ENCODE data around the gene OR51D1. TPM values are rescaled to one million over a fixed set of nuclear protein-coding genes. Genes with fewer than 3 reads are reported as not detected.

Gene OR51D1
- total and polyA plus RNA-seq, 9 of the 15 experiments (the other 6 are each of a cell fraction or from before 2014, with no cell fraction given): not detected

- no peak for TF ChIP-seq MYBL2 (IDR thresholded peaks at IDR 0.05; ENCODE audit: low read depth)
- TF ChIP-seq MYBL2 (CRISPR knock-in tag; IDR thresholded peaks at IDR 0.05; ENCODE audit: borderline replicate concordance): no peak
- TF ChIP-seq NR2C1 (IDR thresholded peaks at IDR 0.05): 0 out of 2 replicates have a peak, but pooled peaks have one; percentile 24
- TF ChIP-seq NR2C1 (tag; IDR thresholded peaks at IDR 0.05): 0 out of 2 replicates have a peak, but pooled peaks have one; percentile 38
- TF ChIP-seq TCF3 (CRISPR knock-in tag; IDR thresholded peaks at IDR 0.05): peak; percentile 37
- no peak for TF ChIP-seq ZNF184 (CRISPR knock-in tag; IDR thresholded peaks at IDR 0.05)
- 0 out of 2 replicates have a peak, but pooled peaks have one; percentile 25 for TF ChIP-seq SMARCA4 (IDR thresholded peaks at IDR 0.05)
- TF ChIP-seq PYGO2 (tag; IDR thresholded peaks at IDR 0.05): no peak
- TF ChIP-seq NR2C2 (CRISPR knock-in tag; IDR thresholded peaks at IDR 0.05): no peak
- peak; percentile 44; the same call in 1 of the 2 replicates for TF ChIP-seq NR2C2 (tag; IDR thresholded peaks at IDR 0.05)
- TF ChIP-seq NFYB (IDR thresholded peaks at IDR 0.05; ENCODE audit: extremely low read depth, insufficient read length): peak; percentile 55
- TF ChIP-seq POLR3G (IDR thresholded peaks at IDR 0.05; ENCODE audit: extremely low read depth, insufficient read length, insufficient replicate concordance): no peak
- no peak for TF ChIP-seq XRCC3 (IDR thresholded peaks at IDR 0.05)
- peak; percentile 48 for TF ChIP-seq CBFA2T3 (IDR thresholded peaks at IDR 0.05)
These were observed 17.8 kb upstream of the OR51D1 start (continued) for GRCh38 chr11:4619514-4619913.

Measured in K562 (cell line).